Measurements from ENCODE around the gene KCNH1. TPM values are rescaled to one million over a fixed set of nuclear protein-coding genes. Genes with fewer than 3 reads are reported as not detected.

Gene KCNH1
- total RNA-seq, 1 donor from 2014 or later = not detected

GRCh38 chr1:210850556-210850955, 283.4 kb downstream of the KCNH1 start:
- no peaks in the 10 kb centered on the region for H3K36me3 ChIP-seq
- H3K4me3 ChIP-seq = no peak overlapping the region
- intact Hi-C loops (cut with DNase I) = no loop called here
- TF ChIP-seq CTCF (IDR thresholded peaks at IDR 0.05) = no peak
- no peak for DNase-seq
- H3K27ac ChIP-seq = no peak overlapping the region
- H3K27me3 ChIP-seq (ENCODE audit: low read depth) = no peaks in the 10 kb centered on the region
- H3K9me3 ChIP-seq = no peaks in the 10 kb centered on the region
- ATAC-seq = no peak
- H3K4me1 ChIP-seq = no peaks in the 10 kb centered on the region

GRCh38 chr1:210848474-210848873, 285.5 kb downstream of the KCNH1 start:
- Histone ChIP-seq H3K4me1 (no peaks in the 10 kb centered on the region), H3K4me3 (no peak overlapping the region), H3K9me3 (no peaks in the 10 kb centered on the region), H3K27ac (no peak overlapping the region), H3K27me3 (ENCODE audit: low read depth) (no peaks in the 10 kb centered on the region), H3K36me3 (no peaks in the 10 kb centered on the region)
- DNase-seq (no peak), ATAC-seq (no peak)
- intact Hi-C loops (cut with DNase I) = no loop called here
- TF ChIP-seq CTCF (IDR thresholded peaks at IDR 0.05) = no peak

GRCh38 chr1:210841926-210842625, 291.9 kb downstream of the KCNH1 start:
- no peak for TF ChIP-seq CTCF (IDR thresholded peaks at IDR 0.05)
- intact Hi-C loops (cut with DNase I) = no loop called here
- H3K27ac ChIP-seq = no peak overlapping the region
- H3K4me3 ChIP-seq = no peak overlapping the region
- H3K4me1 ChIP-seq = no peaks in the 10 kb centered on the region
- no peak for DNase-seq
- no peaks in the 10 kb centered on the region for H3K9me3 ChIP-seq
- H3K36me3 ChIP-seq = no peaks in the 10 kb centered on the region
- ATAC-seq = no peak
- no peaks in the 10 kb centered on the region for H3K27me3 ChIP-seq (ENCODE audit: low read depth)

GRCh38 chr1:210830034-210831028, 303.6 kb downstream of the KCNH1 start:
- no peaks in the 10 kb centered on the region for H3K27me3 ChIP-seq (ENCODE audit: low read depth)
- intact Hi-C loops (cut with DNase I) = no loop called here
- H3K27ac ChIP-seq = no peak overlapping the region
- DNase-seq (no peak), ATAC-seq (no peak)
- H3K9me3 ChIP-seq = no peaks in the 10 kb centered on the region
- H3K4me1 ChIP-seq = no peaks in the 10 kb centered on the region
- H3K36me3 ChIP-seq = no peaks in the 10 kb centered on the region
- TF ChIP-seq CTCF (IDR thresholded peaks at IDR 0.05) = no peak
- H3K4me3 ChIP-seq = no peak overlapping the region

- Histone ChIP-seq H3K27me3 (ENCODE audit: low read depth) (no peaks in the 10 kb centered on the region), H3K4me1 (no peaks in the 10 kb centered on the region), H3K27ac (no peak overlapping the region), H3K4me3 (no peak overlapping the region), H3K36me3 (no peaks in the 10 kb centered on the region), H3K9me3 (no peaks in the 10 kb centered on the region)
- intact Hi-C loops (cut with DNase I) = no loop called here
- TF ChIP-seq CTCF (IDR thresholded peaks at IDR 0.05) = no peak
- no peak for DNase-seq
- ATAC-seq = no peak
These were observed 304.9 kb downstream of the KCNH1 start for GRCh38 chr1:210828996-210829596.

Data from lower lobe of right lung (tissue), 2 donors.